HTR-8/SVneo (cell line): Measurements from ENCODE around the gene THRB.

ENCODE experiments used
- DNase-seq: peaks from one replicate; pipeline ENCODE4 v3.0.0; 2011; ENCODE audit warnings: low spot score, mixed read lengths; ENCODE audit not compliant: insufficient read length
- FAIRE-seq: peaks from 2 replicates; lab custom pipeline; 2011; peaks lifted over from hg19 to GRCh38; lab: Jason Lieb, UNC

Gene THRB

GRCh38 chr3:24494618-24495325 is at the start of gene THRB:
THRB (minus strand) TSS chr3:24494850.
- FAIRE-seq (no peak), DNase-seq (no peak)

- no peak for FAIRE-seq
Measured at GRCh38 chr3:24541935-24542334, 47.3 kb upstream of the THRB start.

GRCh38 chr3:24540821-24541220 is 46.2 kb upstream of the THRB start:
- DNase-seq (no peak), FAIRE-seq (no peak)

More at GRCh38 chr3:24541935-24542334, 47.3 kb upstream of the THRB start:
- DNase-seq = no peak

- FAIRE-seq = no peak
- no peak for DNase-seq
Measured at GRCh38 chr3:24539699-24540098, 45.0 kb upstream of the THRB start.

GRCh38 chr3:24538891-24539290 is 44.2 kb upstream of the THRB start:
- DNase-seq (no peak), FAIRE-seq (no peak)

GRCh38 chr3:24533561-24534193 is 39.0 kb upstream of the THRB start:
- FAIRE-seq (no peak), DNase-seq (no peak)

- no peak for DNase-seq
- no peak for FAIRE-seq
Measured at GRCh38 chr3:24530471-24530870, 35.8 kb upstream of the THRB start.

- DNase-seq (no peak), FAIRE-seq (no peak)
Measured at GRCh38 chr3:24529210-24529609, 34.6 kb upstream of the THRB start.

- DNase-seq (no peak), FAIRE-seq (no peak)
Measured at GRCh38 chr3:24526640-24527212, 32.1 kb upstream of the THRB start.

GRCh38 chr3:24525557-24525956 is 30.9 kb upstream of the THRB start:
- DNase-seq = no peak
- no peak for FAIRE-seq

GRCh38 chr3:24525022-24525421 is 30.4 kb upstream of the THRB start:
- DNase-seq (no peak), FAIRE-seq (no peak)

- no peak for FAIRE-seq
- no peak for DNase-seq
Measured at GRCh38 chr3:24523988-24524727, 29.5 kb upstream of the THRB start.

GRCh38 chr3:24523215-24523614 is 28.6 kb upstream of the THRB start:
- DNase-seq (no peak), FAIRE-seq (no peak)

- FAIRE-seq (no peak), DNase-seq (no peak)
Measured at GRCh38 chr3:24522146-24522579, 27.5 kb upstream of the THRB start.

- DNase-seq = no peak
- FAIRE-seq = no peak
Measured at GRCh38 chr3:24521420-24522145, 26.9 kb upstream of the THRB start.

- FAIRE-seq = no peak
Measured at GRCh38 chr3:24520976-24521419, 26.3 kb upstream of the THRB start.

GRCh38 chr3:24520101-24520495 is 25.4 kb upstream of the THRB start:
- DNase-seq (no peak), FAIRE-seq (no peak)

More at GRCh38 chr3:24520976-24521419, 26.3 kb upstream of the THRB start:
- no peak for DNase-seq

GRCh38 chr3:24519368-24520100 is 24.9 kb upstream of the THRB start:
- no peak for FAIRE-seq
- no peak for DNase-seq

- DNase-seq (no peak), FAIRE-seq (no peak)
Measured at GRCh38 chr3:24518990-24519367, 24.3 kb upstream of the THRB start.
